ENCODE results near the gene GMDS.

DNA sequence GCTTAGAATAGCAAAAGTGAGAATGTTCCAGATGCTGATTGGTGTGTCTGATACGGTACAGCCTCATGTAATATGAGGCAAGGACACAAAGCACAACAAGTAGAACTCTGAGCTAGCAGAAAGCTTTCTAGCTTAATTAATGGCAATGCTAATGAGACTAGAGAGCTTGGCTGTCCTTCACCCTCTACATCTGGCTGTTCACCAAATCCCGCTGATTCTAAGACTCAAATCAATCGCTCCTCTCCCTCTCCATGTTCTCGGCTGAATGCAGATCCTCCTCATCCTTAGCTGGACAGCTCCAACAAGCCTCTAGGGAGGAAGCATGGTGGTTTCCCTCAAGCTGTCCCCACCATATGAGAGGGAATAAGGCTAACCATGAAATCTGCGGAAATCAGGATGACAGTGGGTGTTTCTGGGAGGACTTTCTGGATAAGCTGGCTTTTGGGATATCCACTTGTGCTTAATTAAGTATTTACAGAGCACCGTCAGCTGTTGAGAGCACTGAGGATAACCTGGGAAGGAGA is 506.8 kb downstream of the GMDS start:
- TF ChIP-seq, protein P1, sequence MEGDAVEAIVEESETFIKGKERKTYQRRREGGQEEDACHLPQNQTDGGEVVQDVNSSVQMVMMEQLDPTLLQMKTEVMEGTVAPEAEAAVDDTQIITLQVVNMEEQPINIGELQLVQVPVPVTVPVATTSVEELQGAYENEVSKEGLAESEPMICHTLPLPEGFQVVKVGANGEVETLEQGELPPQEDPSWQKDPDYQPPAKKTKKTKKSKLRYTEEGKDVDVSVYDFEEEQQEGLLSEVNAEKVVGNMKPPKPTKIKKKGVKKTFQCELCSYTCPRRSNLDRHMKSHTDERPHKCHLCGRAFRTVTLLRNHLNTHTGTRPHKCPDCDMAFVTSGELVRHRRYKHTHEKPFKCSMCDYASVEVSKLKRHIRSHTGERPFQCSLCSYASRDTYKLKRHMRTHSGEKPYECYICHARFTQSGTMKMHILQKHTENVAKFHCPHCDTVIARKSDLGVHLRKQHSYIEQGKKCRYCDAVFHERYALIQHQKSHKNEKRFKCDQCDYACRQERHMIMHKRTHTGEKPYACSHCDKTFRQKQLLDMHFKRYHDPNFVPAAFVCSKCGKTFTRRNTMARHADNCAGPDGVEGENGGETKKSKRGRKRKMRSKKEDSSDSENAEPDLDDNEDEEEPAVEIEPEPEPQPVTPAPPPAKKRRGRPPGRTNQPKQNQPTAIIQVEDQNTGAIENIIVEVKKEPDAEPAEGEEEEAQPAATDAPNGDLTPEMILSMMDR (conservative IDR thresholded peaks at IDR 0.05; ENCODE audit: low read depth in 2 of 2), result no peak
- TF ChIP-seq EZH2 (IDR thresholded peaks at IDR 0.05; ENCODE audit: low read depth, unreplicated experiment) (no peak), POLR2AphosphoS5 (IDR thresholded peaks at IDR 0.05; ENCODE audit: low read depth) (no peak), CREB1 (CRISPR knock-in tag; IDR thresholded peaks at IDR 0.05; ENCODE audit: low read depth) (no peak), NANOG (IDR thresholded peaks at IDR 0.05; ENCODE audit: borderline replicate concordance) (no peak), EZH2phosphoT487 (IDR thresholded peaks at IDR 0.05; ENCODE audit: unreplicated experiment) (no peak), JUNB (IDR thresholded peaks at IDR 0.05; ENCODE audit: unreplicated experiment) (no peak), STAT1 (IDR thresholded peaks at IDR 0.05; ENCODE audit: unreplicated experiment) (no peak), ZNF114 (CRISPR knock-in tag; IDR thresholded peaks at IDR 0.05) (no peak), ZNF331 (CRISPR knock-in tag; IDR thresholded peaks at IDR 0.05; ENCODE audit: low read depth) (no peak)
- TF ChIP-seq, protein P2, sequence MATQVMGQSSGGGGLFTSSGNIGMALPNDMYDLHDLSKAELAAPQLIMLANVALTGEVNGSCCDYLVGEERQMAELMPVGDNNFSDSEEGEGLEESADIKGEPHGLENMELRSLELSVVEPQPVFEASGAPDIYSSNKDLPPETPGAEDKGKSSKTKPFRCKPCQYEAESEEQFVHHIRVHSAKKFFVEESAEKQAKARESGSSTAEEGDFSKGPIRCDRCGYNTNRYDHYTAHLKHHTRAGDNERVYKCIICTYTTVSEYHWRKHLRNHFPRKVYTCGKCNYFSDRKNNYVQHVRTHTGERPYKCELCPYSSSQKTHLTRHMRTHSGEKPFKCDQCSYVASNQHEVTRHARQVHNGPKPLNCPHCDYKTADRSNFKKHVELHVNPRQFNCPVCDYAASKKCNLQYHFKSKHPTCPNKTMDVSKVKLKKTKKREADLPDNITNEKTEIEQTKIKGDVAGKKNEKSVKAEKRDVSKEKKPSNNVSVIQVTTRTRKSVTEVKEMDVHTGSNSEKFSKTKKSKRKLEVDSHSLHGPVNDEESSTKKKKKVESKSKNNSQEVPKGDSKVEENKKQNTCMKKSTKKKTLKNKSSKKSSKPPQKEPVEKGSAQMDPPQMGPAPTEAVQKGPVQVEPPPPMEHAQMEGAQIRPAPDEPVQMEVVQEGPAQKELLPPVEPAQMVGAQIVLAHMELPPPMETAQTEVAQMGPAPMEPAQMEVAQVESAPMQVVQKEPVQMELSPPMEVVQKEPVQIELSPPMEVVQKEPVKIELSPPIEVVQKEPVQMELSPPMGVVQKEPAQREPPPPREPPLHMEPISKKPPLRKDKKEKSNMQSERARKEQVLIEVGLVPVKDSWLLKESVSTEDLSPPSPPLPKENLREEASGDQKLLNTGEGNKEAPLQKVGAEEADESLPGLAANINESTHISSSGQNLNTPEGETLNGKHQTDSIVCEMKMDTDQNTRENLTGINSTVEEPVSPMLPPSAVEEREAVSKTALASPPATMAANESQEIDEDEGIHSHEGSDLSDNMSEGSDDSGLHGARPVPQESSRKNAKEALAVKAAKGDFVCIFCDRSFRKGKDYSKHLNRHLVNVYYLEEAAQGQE (IDR thresholded peaks at IDR 0.05; ENCODE audit: unreplicated experiment), result peak; percentile 49
- TF ChIP-seq, protein P3, sequence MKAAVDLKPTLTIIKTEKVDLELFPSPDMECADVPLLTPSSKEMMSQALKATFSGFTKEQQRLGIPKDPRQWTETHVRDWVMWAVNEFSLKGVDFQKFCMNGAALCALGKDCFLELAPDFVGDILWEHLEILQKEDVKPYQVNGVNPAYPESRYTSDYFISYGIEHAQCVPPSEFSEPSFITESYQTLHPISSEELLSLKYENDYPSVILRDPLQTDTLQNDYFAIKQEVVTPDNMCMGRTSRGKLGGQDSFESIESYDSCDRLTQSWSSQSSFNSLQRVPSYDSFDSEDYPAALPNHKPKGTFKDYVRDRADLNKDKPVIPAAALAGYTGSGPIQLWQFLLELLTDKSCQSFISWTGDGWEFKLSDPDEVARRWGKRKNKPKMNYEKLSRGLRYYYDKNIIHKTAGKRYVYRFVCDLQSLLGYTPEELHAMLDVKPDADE (IDR thresholded peaks at IDR 0.05), result no peak
- TF ChIP-seq, protein P4, sequence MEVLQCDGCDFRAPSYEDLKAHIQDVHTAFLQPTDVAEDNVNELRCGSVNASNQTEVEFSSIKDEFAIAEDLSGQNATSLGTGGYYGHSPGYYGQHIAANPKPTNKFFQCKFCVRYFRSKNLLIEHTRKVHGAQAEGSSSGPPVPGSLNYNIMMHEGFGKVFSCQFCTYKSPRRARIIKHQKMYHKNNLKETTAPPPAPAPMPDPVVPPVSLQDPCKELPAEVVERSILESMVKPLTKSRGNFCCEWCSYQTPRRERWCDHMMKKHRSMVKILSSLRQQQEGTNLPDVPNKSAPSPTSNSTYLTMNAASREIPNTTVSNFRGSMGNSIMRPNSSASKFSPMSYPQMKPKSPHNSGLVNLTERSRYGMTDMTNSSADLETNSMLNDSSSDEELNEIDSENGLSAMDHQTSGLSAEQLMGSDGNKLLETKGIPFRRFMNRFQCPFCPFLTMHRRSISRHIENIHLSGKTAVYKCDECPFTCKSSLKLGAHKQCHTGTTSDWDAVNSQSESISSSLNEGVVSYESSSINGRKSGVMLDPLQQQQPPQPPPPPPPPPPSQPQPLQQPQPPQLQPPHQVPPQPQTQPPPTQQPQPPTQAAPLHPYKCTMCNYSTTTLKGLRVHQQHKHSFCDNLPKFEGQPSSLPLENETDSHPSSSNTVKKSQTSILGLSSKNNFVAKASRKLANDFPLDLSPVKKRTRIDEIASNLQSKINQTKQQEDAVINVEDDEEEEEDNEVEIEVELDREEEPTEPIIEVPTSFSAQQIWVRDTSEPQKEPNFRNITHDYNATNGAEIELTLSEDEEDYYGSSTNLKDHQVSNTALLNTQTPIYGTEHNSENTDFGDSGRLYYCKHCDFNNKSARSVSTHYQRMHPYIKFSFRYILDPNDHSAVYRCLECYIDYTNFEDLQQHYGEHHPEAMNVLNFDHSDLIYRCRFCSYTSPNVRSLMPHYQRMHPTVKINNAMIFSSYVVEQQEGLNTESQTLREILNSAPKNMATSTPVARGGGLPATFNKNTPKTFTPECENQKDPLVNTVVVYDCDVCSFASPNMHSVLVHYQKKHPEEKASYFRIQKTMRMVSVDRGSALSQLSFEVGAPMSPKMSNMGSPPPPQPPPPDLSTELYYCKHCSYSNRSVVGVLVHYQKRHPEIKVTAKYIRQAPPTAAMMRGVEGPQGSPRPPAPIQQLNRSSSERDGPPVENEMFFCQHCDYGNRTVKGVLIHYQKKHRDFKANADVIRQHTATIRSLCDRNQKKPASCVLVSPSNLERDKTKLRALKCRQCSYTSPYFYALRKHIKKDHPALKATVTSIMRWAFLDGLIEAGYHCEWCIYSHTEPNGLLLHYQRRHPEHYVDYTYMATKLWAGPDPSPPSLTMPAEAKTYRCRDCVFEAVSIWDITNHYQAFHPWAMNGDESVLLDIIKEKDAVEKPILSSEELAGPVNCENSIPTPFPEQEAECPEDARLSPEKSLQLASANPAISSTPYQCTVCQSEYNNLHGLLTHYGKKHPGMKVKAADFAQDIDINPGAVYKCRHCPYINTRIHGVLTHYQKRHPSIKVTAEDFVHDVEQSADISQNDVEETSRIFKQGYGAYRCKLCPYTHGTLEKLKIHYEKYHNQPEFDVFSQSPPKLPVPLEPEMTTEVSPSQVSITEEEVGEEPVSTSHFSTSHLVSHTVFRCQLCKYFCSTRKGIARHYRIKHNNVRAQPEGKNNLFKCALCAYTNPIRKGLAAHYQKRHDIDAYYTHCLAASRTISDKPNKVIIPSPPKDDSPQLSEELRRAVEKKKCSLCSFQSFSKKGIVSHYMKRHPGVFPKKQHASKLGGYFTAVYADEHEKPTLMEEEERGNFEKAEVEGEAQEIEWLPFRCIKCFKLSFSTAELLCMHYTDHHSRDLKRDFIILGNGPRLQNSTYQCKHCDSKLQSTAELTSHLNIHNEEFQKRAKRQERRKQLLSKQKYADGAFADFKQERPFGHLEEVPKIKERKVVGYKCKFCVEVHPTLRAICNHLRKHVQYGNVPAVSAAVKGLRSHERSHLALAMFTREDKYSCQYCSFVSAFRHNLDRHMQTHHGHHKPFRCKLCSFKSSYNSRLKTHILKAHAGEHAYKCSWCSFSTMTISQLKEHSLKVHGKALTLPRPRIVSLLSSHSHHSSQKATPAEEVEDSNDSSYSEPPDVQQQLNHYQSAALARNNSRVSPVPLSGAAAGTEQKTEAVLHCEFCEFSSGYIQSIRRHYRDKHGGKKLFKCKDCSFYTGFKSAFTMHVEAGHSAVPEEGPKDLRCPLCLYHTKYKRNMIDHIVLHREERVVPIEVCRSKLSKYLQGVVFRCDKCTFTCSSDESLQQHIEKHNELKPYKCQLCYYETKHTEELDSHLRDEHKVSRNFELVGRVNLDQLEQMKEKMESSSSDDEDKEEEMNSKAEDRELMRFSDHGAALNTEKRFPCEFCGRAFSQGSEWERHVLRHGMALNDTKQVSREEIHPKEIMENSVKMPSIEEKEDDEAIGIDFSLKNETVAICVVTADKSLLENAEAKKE (CRISPR knock-in tag; IDR thresholded peaks at IDR 0.05), result no peak
